NCI-H1694 treated with DMSO at 0.1 percent for 48 hours (cell line): ENCODE data around the gene CDK13.
A peak's percentile ranks its signal among the peaks of the same experiment; 100 is the strongest.
"Not testable (repeated sequence)": the region's sequence is repeated elsewhere in the genome, so short reads cannot be mapped to it uniquely, and the experiment has no call there.

ENCODE experiments used
- DNase-seq: peaks from one replicate; lab custom pipeline; 2025; lab: John Stamatoyannopoulos, UW

The CDK13 gene

DNA sequence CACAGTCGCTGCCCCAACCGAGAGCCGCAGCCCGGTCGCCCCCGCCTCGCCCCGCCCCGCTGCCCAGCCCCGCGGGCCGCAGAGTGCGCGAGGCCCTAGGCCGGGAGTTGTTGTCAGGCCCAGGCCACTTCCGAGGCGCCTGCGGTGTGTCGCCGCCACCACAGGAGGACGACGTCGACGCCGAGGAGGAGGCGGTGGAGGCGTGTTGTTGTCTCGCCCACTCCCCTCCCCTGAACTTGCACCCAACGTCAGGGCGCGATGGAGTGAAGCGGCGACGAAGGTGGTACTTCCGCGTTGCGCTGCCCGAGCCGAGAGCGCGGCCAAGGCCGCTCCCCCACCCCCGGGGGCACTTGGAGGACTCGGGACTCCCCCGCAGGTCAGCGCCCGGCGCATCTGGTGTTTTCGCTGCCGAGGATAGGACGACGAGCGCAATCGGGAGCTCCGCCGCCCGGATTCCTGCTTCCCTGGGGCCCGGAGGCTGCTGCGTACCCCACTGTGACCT lies at the start of gene CDK13:
CDK13 (plus strand) TSS at position 286 of the 502 bp plus-strand sequence. CDS start 386 bp downstream, outside the sequence.
- peak; percentile 45 for DNase-seq

DNA sequence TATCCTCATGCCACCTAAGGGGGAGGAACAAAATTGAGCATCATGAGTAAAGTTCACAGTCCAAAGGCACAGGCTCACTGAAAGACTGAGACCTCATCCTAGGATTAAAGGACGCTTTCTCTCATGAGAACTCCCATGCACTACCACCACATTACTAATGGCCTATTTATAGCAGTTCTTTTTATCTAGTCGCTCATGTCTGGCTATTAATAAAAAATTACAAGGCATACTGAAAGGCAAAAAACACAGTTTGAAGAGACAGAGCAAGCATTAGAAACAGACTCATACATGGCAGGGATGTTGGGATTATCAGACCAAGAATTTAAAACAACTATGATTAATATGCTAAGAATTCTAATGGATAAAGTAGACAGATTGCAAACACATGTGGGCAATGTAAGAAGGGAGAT lies 46.0 kb upstream of the CDK13 start:
- no peak for DNase-seq

DNA sequence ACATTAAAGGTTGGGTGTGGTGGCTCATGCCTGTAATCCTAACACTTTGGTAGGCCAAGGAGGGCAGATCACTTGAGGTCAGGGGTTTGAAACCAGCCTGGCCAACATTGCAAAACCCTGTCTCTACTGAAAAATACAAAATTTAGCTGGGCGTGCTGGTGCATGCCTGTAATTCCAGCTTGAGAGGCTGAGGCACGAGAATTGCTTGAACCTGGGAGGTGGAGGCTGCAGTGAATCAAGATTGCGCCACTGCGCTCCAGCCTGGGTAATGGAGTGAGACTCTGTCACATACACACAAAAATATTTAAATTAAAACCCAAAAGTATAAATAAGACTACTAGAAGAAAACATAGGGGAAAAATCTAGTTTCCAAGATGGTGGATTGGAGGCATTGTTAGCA lies 41.9 kb upstream of the CDK13 start:
- DNase-seq, result no peak

DNA sequence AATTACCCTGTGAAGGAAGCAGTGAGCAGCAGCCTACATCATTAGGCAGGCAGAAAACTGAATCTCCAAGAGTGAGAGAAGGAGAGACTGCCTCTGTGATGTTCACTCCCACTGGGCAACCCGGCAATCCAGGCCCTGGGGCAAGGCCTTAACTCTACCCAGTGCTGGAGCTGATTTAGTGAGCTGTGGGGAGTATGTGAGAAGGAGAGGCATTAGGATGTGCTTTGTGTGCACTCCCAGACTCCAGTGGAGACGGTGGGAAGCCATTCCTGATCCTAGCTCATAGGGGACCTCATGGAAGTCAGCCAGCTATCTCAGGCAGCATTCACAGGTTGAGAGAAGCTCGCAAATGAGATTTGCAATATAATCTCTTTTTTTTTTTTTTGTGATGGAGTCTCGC lies 41.1 kb upstream of the CDK13 start:
- DNase-seq, result no peak

DNA sequence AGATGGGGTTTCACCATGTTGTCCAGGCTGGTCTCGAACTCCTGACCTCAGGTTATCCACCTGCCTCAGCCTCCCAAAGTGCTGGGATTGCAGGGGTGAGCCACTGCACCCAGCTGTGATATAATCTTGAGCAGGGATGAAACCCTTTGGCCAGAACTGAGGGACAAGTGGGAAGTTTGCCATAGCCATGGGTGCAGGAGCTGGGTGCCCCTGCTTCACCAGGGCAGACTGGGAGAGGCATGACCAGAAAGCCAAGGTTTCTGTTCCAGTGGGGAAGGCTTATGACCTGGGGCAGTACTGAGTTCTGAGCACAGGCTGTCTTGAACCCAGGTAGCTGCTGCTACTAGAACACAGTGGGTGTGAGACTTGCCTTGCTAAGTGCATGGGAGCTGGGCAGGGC lies 40.5 kb upstream of the CDK13 start:
- no peak for DNase-seq

DNA sequence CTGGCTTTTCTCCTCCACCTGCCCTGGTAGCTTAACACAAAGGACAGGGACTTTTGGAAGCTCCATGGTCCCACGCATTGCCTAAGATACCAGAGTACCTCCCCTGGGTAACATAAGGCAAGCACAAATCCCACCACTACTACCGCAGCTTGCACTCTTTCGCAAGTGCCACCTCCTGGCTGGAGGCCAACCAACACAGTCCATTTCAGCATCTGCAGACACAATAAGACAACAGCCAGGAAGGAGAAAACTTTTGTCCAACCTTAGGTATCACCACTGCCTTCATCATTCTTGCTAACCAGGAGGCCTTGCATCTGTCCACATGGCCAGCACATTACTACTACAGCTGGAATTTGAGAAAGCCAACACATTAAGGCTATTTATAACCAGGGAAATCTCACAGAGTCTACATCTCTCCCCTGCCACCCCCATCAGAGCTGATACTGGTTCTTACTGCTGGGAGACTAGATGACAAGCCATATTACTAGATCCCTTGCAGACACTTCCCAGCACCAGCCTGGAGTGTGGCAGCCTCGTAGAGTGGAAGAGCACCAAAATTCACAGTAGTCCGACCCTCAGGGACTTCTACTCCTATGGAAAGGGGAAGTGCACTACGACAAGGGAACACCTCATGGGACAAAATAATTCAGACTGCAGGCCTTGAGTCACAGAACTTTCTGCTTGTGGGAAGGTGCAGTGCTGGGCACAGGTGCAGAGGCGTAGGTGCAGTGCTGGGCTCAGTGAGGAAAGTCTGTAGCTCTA lies 39.8 kb upstream of the CDK13 start:
- no peak for DNase-seq

DNA sequence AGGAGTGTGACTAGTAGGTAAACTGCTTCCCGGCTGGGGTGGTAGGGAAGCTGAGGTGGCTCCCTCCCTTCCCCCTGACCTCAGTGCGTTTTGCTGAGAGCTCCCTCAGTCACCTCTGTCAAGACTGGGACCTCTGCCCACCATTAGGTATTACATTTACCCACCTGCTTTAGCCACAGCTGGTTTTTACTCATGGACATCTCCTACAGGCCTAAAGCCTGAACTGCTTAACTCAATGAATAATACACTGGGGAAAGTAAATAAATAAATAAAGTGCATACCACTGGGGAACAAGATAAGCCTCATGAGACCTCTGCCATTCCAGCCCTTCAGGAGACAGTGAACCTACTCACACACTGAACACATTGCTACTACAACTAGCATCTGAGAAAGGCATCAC lies 38.9 kb upstream of the CDK13 start:
- DNase-seq, result no peak

DNA sequence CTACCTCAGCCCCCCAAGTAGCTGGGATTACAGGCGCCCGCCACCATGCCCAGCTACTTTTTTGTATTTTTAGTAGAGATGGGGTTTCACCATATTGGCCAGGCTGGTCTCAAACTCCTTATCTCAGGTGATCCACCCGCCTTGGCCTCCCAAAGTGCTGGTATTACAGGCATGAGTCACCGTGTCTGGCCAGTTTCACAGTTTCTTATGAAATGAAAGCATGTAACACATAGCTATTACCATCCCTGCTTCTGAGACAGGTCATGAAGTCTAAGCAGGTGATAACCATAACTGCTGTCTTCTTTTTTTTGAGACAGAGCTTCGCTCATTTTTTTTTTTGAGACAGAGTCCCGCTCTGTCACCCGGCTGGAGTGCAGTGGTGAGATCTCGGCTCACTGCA lies 34.2 kb upstream of the CDK13 start:
- DNase-seq, result not testable (repeated sequence)

DNA sequence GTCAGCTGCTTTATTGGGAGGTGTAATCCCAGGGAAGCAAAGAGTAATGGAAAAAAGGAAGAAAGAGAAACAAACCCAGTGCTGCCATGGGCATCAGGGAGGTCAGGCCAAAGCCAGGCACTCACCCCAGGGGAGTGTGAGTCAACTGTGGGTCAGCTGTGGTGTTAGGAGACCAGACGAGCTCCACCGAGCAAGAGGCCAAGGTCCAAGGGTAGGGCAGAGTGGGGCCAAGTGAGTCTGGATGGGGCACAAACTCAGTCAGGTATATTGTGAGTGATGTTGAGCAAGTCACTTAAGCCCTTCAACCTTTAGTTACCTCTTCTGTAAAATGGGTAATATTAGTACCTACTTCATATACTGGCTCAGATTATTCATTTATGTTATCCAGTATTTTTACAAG lies 30.4 kb upstream of the CDK13 start:
- DNase-seq, result no peak

DNA sequence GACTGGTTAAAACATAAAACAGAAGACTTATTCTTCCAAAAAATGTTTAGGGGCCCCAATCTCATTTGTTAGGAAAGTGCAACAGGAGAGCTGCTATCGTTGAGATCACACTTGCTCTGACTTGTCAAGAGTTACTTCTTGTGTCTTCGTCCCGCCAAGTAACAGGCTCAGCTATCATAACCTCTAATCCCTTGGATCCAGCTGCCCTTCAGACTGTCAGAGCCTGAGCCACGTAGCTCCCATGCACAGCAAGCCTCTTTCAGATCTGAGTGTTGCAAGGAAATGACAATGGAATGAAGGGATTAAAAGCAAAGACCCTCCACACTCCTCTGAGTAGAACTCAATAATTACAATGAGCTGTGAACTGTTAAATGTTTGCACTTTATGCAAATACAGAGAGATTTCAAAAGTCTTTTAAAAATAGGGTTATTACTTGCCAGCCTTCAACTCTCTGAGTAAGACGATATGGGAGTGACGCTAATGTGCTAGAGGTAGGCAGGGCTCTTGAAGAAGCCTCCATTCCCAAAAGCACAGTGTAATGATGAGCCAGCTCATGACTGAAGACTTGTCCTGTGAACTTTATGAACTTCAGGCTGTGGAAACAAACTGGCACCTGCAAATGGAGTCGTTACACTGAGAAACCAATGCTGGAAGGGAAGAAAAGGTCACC lies 28.4 kb upstream of the CDK13 start:
- no peak for DNase-seq

DNA sequence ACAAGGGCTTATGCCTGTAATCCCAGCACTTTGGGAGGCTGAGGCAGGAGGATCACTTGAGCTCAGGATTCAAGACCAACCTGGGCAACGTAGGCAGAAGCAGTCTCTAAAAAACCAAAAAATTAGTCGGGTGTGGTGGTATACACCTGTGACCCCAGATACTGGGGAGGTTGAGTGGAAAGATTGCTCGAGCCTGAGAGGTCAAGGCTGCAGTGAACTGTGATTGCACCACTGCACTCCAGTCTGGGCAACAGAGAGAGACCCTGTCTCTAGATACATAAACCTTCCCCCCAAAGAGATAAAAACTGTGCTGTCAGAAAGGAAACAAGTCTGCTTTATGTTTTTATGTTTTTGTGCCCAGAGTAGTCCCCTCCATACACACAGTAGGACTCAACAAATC lies 27.5 kb upstream of the CDK13 start:
- DNase-seq, result no peak

DNA sequence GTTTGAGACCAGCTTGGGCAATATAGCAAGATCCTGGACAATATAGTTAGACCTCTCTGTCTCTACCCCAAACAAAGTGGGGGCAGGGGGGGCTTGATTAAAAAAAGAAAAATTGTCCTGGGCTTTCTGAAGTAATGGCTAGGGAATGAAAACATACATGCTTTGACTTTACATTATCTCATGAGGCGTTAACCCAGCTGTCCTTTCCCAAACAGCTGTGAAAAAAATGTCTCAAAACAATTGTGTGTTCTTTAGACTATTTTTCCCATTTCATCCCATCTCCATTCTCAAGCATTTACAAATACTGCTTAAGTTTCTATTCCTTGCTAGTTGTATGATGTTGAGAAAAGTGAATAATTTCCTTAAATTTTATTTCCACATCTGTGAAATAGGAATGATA lies 27.0 kb upstream of the CDK13 start:
- no peak for DNase-seq

DNA sequence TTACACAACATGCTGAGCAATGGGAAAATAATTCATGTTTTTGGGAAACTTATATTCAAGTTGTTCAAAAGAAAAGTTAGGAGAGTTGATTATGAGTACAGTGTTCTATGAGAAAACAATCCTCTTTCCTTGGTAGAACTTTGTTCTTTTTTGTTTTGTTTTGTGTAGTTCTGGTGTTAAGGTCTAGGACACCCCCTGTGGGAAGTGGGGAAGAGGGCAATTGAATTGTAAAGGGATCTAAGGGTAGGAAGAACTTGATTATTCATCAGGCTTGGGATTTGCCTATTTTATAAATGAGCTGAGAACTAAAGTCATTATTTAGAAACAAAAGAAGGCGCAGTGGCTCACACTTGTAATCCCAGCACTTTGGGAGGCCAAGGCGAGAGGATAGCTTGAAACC lies 25.9 kb upstream of the CDK13 start:
- no peak for DNase-seq

DNA sequence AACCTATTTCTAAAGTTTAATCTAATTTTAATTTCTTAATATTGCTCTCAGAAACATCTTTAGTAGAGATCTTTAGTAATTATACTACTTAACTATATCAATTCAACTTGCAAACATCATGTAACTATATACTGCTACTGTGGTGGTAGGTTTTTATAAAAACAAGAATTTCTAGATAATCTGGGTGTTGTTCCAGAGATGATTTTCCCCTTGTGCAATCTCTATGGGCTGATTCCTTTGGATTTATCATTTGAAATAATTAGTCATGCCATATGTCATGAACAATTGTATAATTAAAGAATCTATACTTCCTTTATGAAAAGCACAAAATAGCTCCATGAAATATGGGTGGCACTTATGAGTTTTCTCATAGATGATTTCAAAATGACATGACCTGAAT lies 23.9 kb upstream of the CDK13 start:
- no peak for DNase-seq

DNA sequence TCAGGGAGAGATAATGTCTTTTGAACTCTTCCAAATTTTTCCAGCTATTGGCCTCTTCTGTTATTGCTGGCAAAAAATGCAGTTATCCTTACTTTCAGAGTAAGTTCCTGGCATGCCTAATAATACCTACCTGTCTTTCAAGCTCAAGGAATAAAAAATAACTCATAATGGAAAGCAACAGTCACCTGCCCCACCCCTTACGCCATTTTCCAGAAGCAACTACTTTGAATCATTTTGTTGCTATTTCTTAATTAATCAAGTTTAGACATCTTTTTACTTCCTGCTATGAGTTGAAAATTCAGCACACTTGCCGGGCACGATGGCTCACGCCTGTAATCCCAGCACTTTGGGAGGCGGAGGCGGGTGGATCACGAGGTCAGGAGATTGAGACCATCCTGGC lies 23.0 kb upstream of the CDK13 start:
- no peak for DNase-seq

DNA sequence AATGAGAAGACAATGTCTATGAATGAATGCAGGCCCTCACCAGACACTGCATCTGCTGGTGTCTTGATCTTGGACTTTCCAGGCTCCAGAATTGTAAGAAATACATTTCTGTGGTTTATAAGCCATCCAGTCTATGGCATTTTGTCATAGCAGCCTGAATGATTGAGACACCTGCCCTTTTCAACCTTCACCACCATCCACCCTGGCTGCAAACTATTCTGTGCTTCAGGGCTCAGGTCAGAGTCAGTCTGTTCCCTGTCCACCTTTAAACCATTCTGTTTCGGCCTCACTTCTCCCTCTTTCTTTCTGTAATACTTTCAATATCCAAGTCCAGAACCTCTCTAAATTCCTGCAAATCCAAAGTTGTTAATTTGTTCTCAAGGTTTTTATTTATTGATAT lies 15.9 kb upstream of the CDK13 start:
- no peak for DNase-seq

DNA sequence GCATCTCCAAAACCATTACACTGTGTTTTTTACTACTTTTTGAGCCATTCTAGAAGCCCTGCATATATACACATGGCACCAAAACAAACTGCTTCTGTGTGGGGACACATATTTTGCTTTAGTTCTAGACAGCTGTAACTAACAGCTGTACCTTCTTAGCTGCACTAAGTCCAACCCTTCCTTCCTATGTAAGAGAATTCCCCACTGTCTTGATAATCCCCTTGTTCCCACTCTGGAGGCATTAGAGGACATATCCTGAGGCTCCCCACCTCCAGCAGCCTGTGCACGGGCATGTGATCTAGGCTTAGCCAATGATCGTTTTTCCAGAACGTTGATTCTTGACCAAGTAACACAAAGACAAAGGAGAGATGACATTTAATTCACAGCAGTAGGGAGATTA lies 13.3 kb upstream of the CDK13 start:
- no peak for DNase-seq

DNA sequence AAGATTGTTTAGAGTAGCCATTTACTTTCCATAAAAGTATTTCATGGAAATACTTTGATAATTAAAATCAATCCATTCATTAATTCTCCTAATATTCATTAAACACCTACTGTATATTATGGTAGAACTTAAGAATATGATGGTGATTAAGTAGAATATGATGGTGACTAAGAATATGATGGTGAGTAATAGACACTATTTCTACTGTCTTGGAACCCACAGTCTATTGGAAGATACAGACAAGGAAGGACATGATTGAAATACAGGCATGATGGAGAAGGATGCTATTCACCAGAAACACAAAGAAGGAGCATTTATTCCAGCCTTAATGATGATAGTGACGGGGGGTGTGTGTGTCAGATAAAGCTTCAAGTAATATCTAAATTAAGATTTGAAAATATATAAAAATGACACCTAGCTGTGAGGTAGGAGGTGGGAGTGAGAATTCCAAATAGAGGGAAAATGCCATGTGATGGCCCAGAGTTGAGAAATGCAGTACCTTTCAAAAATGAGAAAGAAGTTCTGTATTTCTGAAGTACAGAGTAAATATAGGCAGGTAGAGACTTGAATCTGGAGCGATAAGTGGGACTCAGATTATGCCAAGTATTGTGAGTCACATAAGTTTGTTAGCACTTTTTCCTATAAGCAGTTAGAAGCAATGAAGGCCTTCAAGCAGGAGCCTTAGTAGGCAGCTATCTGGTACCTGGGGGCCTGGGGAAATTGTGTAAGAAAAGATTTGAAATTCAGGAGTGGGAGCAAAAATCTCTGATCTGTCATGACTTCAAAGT lies 12.5 kb upstream of the CDK13 start:
- DNase-seq, result no peak

DNA sequence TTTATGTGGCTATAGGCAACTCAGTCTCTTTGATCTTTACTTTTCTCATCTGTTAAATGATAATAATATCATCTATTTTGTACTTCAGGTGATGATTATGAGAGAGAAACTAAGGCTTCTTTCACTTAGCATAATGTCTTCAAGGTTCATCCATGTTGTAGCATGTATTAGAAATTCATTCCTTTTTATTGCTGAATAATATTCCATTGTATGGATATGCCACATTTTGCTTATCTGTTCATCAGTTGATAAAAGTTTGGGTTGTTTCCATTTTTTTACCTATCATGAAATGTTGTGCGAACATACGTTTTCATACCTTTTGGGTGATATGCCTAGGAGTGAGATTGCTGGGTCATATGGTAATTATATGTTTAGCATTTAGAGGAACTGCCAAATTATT lies 7.2 kb upstream of the CDK13 start:
- DNase-seq, result no peak

DNA sequence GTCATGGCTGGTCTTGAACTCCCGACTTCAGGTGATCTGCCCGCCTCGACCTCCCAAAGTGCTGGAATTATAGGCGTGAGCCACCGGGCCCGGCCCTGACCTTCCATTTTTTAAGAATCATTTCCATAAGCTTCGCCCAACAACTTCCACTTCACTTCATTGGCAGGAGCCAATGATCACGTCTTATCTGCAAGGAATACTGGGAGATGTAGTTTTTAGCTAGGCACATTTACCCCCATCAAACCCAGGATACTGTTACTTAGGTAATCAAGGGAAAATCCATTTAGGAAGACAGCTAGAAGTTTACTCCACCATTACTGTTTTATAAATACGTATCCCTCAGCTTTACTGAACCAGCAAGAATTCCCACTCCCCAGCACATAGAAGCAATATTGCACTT lies 3.4 kb upstream of the CDK13 start:
- no peak for DNase-seq

DNA sequence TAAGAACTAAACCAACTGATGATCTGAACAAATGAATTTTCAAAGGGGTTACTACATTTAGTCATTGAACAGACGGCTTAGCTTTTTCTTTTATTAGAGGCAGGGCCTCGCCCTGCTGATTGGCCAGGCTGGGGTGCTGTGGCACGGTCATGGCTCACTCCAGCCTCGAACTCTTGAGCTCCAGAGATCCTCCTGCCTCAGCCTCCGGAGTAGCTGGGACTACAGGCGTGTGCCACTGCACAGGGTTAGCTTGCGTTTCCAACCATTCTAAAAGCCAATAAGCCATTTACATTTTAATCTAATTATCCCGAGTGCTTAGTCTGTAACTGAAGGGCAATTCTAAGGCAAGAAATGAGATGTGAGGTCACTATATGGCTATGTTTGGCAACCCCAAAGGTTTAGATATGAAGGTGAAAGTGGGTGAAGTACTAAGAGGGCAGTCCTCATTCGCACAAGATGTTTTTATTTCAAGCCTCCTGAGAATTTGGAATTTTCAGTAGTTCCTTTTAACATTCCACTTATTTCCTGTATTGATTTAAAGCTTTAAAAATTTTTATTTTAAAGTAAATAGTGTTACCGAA lies 1.6 kb upstream of the CDK13 start:
- no peak for DNase-seq
